Large intestine (tissue), 3 donors: ENCODE measurements around the gene DST. TPM values are rescaled to one million over a fixed set of nuclear protein-coding genes. Genes with fewer than 3 reads are reported as not detected.

Source experiments
- DNase-seq, 2 donors: peaks; one replicate each; pipeline versions ENCODE4 v3.0.0 to v3.0.0-alpha.2; 2013
- H3K27ac ChIP-seq: one replicate; pipeline ENCODE4 v1.5.1; 2013; ENCODE audit warnings: low read length
- H3K27me3 ChIP-seq: 2 replicates; pipeline ENCODE4 v1.6.1; 2013; ENCODE audit warnings: low read length; ENCODE audit not compliant: control insufficient read depth, insufficient read depth
- H3K36me3 ChIP-seq: 2 replicates; pipeline ENCODE4 v1.6.1; 2013; ENCODE audit warnings: low read length; ENCODE audit not compliant: control insufficient read depth, insufficient read depth
- H3K4me1 ChIP-seq: one replicate; pipeline ENCODE4 v1.6.1; 2013; ENCODE audit warnings: low read length; ENCODE audit not compliant: control insufficient read depth, insufficient read depth
- H3K4me3 ChIP-seq: one replicate; pipeline ENCODE4 v1.5.1; 2013; ENCODE audit warnings: low read length
- H3K9me3 ChIP-seq: one replicate; pipeline ENCODE4 v1.6.1; 2013; ENCODE audit warnings: mild to moderate bottlenecking, low read depth, low read length, moderate library complexity; ENCODE audit not compliant: control insufficient read depth
- WGBS: methylation state at CpG from one replicate; pipeline ENCODE4 v1.1.5; 2013; ENCODE audit warnings: low lambda C conversion rate; ENCODE audit not compliant: insufficient coverage; 5-methylcytosine and 5-hydroxymethylcytosine counted together
- polyA plus RNA-seq: library from polyadenylated mRNA; unstranded; fragments of 120-200 nt; gene quantifications from one replicate; pipeline ENCODE4 v1.2.1, GENCODE V29; 2013

DST gene
- polyA plus RNA-seq, 1 donor: 234 TPM

- no peak for DNase-seq
- Histone ChIP-seq H3K9me3 (no peaks in the 10 kb centered on the region), H3K4me3 (no peak overlapping the region), H3K36me3 (peaks cover 31% of the 10 kb centered on the region), H3K27ac (no peak overlapping the region), H3K27me3 (no peaks in the 10 kb centered on the region), H3K4me1 (no peaks in the 10 kb centered on the region)
- 100% methylated on average over 2 of the region's 2 CpGs for WGBS
Observed at GRCh38 chr6:56607111-56607752, 35.5 kb downstream of the DST start.

- no CpG with 5 or more reads among the region's 1 CpG for WGBS
- H3K27ac ChIP-seq: no peak overlapping the region
- H3K9me3 ChIP-seq: no peaks in the 10 kb centered on the region
- H3K27me3 ChIP-seq: no peaks in the 10 kb centered on the region
- peaks cover 40% of the 10 kb centered on the region for H3K36me3 ChIP-seq
- no peak overlapping the region for H3K4me3 ChIP-seq
- no peak for DNase-seq
- no peaks in the 10 kb centered on the region for H3K4me1 ChIP-seq
Observed at GRCh38 chr6:56605435-56605834, 37.3 kb downstream of the DST start.

- H3K4me1 ChIP-seq: no peaks in the 10 kb centered on the region
- no peaks in the 10 kb centered on the region for H3K27me3 ChIP-seq
- no peak overlapping the region for H3K27ac ChIP-seq
- DNase-seq: no peak
- H3K36me3 ChIP-seq: peaks cover 43% of the 10 kb centered on the region
- no peak overlapping the region for H3K4me3 ChIP-seq
- H3K9me3 ChIP-seq: no peaks in the 10 kb centered on the region
- 100% methylated on average over 1 of the region's 1 CpG for WGBS
Observed at GRCh38 chr6:56604186-56604585, 38.5 kb downstream of the DST start.

GRCh38 chr6:56601390-56601789 lies 41.3 kb downstream of the DST start:
- Histone ChIP-seq H3K27ac (no peak overlapping the region), H3K36me3 (peaks cover 35% of the 10 kb centered on the region), H3K4me3 (no peak overlapping the region), H3K27me3 (no peaks in the 10 kb centered on the region), H3K9me3 (no peaks in the 10 kb centered on the region), H3K4me1 (no peaks in the 10 kb centered on the region)
- WGBS: no CpG with 5 or more reads among the region's 2 CpGs
- DNase-seq: no peak

- Histone ChIP-seq H3K27me3 (no peaks in the 10 kb centered on the region), H3K4me3 (no peak overlapping the region), H3K36me3 (peaks cover 55% of the 10 kb centered on the region), H3K9me3 (no peaks in the 10 kb centered on the region), H3K4me1 (no peaks in the 10 kb centered on the region), H3K27ac (no peak overlapping the region)
- WGBS: 70% methylated on average over 2 of the region's 6 CpGs
- peak; percentile 9 to 20 for DNase-seq
Observed at GRCh38 chr6:56595490-56596122, 47.1 kb downstream of the DST start.

- no peaks in the 10 kb centered on the region for H3K27me3 ChIP-seq
- H3K4me1 ChIP-seq: no peaks in the 10 kb centered on the region
- H3K36me3 ChIP-seq: peaks cover 52% of the 10 kb centered on the region
- H3K27ac ChIP-seq: no peak overlapping the region
- no peak for DNase-seq
- no peaks in the 10 kb centered on the region for H3K9me3 ChIP-seq
- no peak overlapping the region for H3K4me3 ChIP-seq
Observed at GRCh38 chr6:56594699-56595098, 48.0 kb downstream of the DST start.

- Histone ChIP-seq H3K4me3 (no peak overlapping the region), H3K27ac (no peak overlapping the region), H3K36me3 (peaks cover 59% of the 10 kb centered on the region), H3K4me1 (no peaks in the 10 kb centered on the region), H3K27me3 (no peaks in the 10 kb centered on the region), H3K9me3 (no peaks in the 10 kb centered on the region)
- no peak for DNase-seq
- WGBS: 90% methylated on average over 2 of the region's 5 CpGs
Observed at GRCh38 chr6:56593801-56594318, 48.8 kb downstream of the DST start.

GRCh38 chr6:56582236-56582635 lies 60.5 kb downstream of the DST start:
- Histone ChIP-seq H3K9me3 (no peaks in the 10 kb centered on the region), H3K36me3 (peaks cover 21% of the 10 kb centered on the region), H3K27me3 (no peaks in the 10 kb centered on the region), H3K4me3 (no peak overlapping the region), H3K4me1 (no peaks in the 10 kb centered on the region), H3K27ac (no peak overlapping the region)
- WGBS: no CpG with 5 or more reads among the region's 3 CpGs
- no peak for DNase-seq

GRCh38 chr6:56581296-56581925 lies 61.3 kb downstream of the DST start:
- Histone ChIP-seq H3K4me3 (no peak overlapping the region), H3K27ac (no peak overlapping the region), H3K27me3 (no peaks in the 10 kb centered on the region), H3K36me3 (peaks cover 24% of the 10 kb centered on the region), H3K4me1 (no peaks in the 10 kb centered on the region), H3K9me3 (no peaks in the 10 kb centered on the region)
- no peak for DNase-seq
- WGBS: 100% methylated on average over 1 of the region's 4 CpGs

- DNase-seq: no peak
- no CpG with 5 or more reads among the region's 5 CpGs for WGBS
Observed at GRCh38 chr6:56580271-56580670, 62.4 kb downstream of the DST start.

More at GRCh38 chr6:56580271-56580670, 62.4 kb downstream of the DST start:
- Histone ChIP-seq H3K9me3 (no peaks in the 10 kb centered on the region), H3K4me3 (no peak overlapping the region), H3K36me3 (peaks cover 34% of the 10 kb centered on the region), H3K27me3 (no peaks in the 10 kb centered on the region), H3K27ac (no peak overlapping the region), H3K4me1 (no peaks in the 10 kb centered on the region)
